GM12878 (cell line): ENCODE data around the gene NHS. TPM values are rescaled to one million over a fixed set of nuclear protein-coding genes. Genes with fewer than 3 reads are reported as not detected.

ENCODE experiments used
- ATAC-seq: fragments of 200-7000 bp; cut with Tn5 transposase; 3 replicates; pipeline ENCODE4 v1.9.1; 2020; ENCODE audit warnings: mild to moderate bottlenecking, moderate library complexity
- BruUV-seq: library from RNA; stranded (reverse); fragments of 400-500 nt; replicated peaks from 2 replicates; lab custom pipeline; 2021; lab: Mats Ljungman, UMichigan
- CTCF ChIA-PET: fragments of 300-600 bp; sonication (Branson Sonifier 250); formaldehyde crosslinking; extraction: SDS; loops from one replicate; lab custom pipeline; 2021; ENCODE audit warnings: inconsistent platforms; lab: Yijun Ruan, JAX
- POLR2A ChIA-PET: fragments of 350-600 bp; formaldehyde crosslinking; extraction: SDS; loops from one replicate; lab custom pipeline; 2021; ENCODE audit warnings: inconsistent platforms; lab: Charles Lee
- RAD21 ChIA-PET: fragments of 300-600 bp; sonication (Branson Sonifier 250); formaldehyde crosslinking; loops from one replicate; lab custom pipeline; 2023; ENCODE audit warnings: antibody characterized with exemption; ENCODE audit not compliant: unreplicated experiment; lab: Charles Lee
- SMC1A ChIA-PET: fragments of 300-600 bp; sonication (Branson Sonifier 250); formaldehyde crosslinking; loops from one replicate; lab custom pipeline; 2023; ENCODE audit not compliant: unreplicated experiment, uncharacterized antibody; lab: Charles Lee
- DNase-seq: peaks from one replicate; pipeline ENCODE4 v3.0.0-alpha.2; 2011; ENCODE audit warnings: low read depth, low spot score
- FAIRE-seq: peaks from 3 replicates; lab custom pipeline; 2011; peaks lifted over from hg19 to GRCh38; lab: Jason Lieb, UNC
- H2AFZ ChIP-seq: 2 replicates; pipeline ENCODE4 v1.6.0; 2011; ENCODE audit warnings: low read depth, low read length, control low read depth; ENCODE audit not compliant: control insufficient read depth
- H3K27ac ChIP-seq: 2 replicates; pipeline ENCODE4 v1.5.1; 2011; ENCODE audit warnings: control low read depth; ENCODE audit not compliant: control insufficient read depth, insufficient read depth
- H3K27me3 ChIP-seq, 2 experiments: replicated peaks in 1 of 2; 2 replicates each; pipeline versions ENCODE4 v1.6.0 to v1.6.1; 2011; ENCODE audit warnings: low read length in 1 of 2; ENCODE audit not compliant: control insufficient read depth in 2 of 2, insufficient read depth in 2 of 2
- H3K36me3 ChIP-seq, 2 experiments: 2 replicates each; pipeline ENCODE4 v1.5.1; 2011; ENCODE audit warnings: low read length in 1 of 2; ENCODE audit not compliant: control insufficient read depth in 2 of 2, insufficient read depth in 2 of 2
- H3K4me1 ChIP-seq: 2 replicates; pipeline ENCODE4 v1.6.1; 2011; ENCODE audit warnings: mild to moderate bottlenecking, low read length, moderate library complexity, mixed read lengths; ENCODE audit not compliant: control insufficient read depth, insufficient read depth
- H3K4me2 ChIP-seq: 2 replicates; pipeline ENCODE4 v1.6.0; 2011; ENCODE audit warnings: control low read depth; ENCODE audit not compliant: control insufficient read depth, insufficient read depth
- H3K4me3 ChIP-seq: fragments of 200-600 bp; sonication (generic); 2 replicates; pipeline ENCODE4 v1.5.1; 2016
- H3K79me2 ChIP-seq: 2 replicates; pipeline ENCODE4 v1.6.0; 2011; ENCODE audit warnings: low read length; ENCODE audit not compliant: control insufficient read depth, insufficient read depth
- H3K9ac ChIP-seq: 2 replicates; pipeline ENCODE4 v1.8.0; 2011; ENCODE audit warnings: low read length, control low read depth, mixed read lengths; ENCODE audit not compliant: control insufficient read depth, insufficient read depth
- H3K9me3 ChIP-seq: replicated peaks from 3 replicates; pipeline ENCODE4 v1.5.1; 2011; ENCODE audit warnings: mild to moderate bottlenecking, low read length; ENCODE audit not compliant: control insufficient read depth, insufficient read depth
- H4K20me1 ChIP-seq: 2 replicates; pipeline ENCODE4 v1.6.0; 2011; ENCODE audit not compliant: control insufficient read depth, insufficient read depth
- CBX5 ChIP-seq: sonication (generic); IDR thresholded peaks from 2 replicates; pipeline ENCODE4 v1.6.1; 2016; ENCODE audit warnings: low read depth, moderate library complexity, mild to moderate bottlenecking, inconsistent platforms
- CREB1 ChIP-seq: IDR thresholded peaks from 2 replicates; pipeline ENCODE4 v1.6.1; 2012; ENCODE audit warnings: low read depth, mild to moderate bottlenecking, inconsistent platforms
- EGR1 ChIP-seq, 2 experiments: IDR thresholded peaks; 1 replicate in 1 of 2; 2 replicates in 1 of 2; pipeline ENCODE4 v1.6.1; 2011 to 2012; ENCODE audit warnings: low read depth in 2 of 2, low read length in 2 of 2, borderline replicate concordance in 1 of 2, mild to moderate bottlenecking in 1 of 2, moderate library complexity in 1 of 2
- PAX8 ChIP-seq: fragments of 450-650 bp; IDR thresholded peaks from 2 replicates; pipeline ENCODE4 v1.6.1; 2017; ENCODE audit warnings: mild to moderate bottlenecking, moderate library complexity
- SIX5 ChIP-seq: IDR thresholded peaks from 2 replicates; pipeline ENCODE4 v1.6.1; 2011; ENCODE audit warnings: mild to moderate bottlenecking, low read depth, low read length, moderate library complexity; ENCODE audit not compliant: severe bottlenecking
- SMAD5 ChIP-seq: IDR thresholded peaks from 2 replicates; pipeline ENCODE4 v1.6.1; 2016; ENCODE audit warnings: antibody characterized with exemption, low read depth
- STAT1 ChIP-seq: fragments of 450-650 bp; conservative IDR thresholded peaks from 2 replicates; pipeline ENCODE4 v1.6.1; 2014; ENCODE audit warnings: antibody characterized with exemption, mild to moderate bottlenecking
- STAT3 ChIP-seq: IDR thresholded peaks from 2 replicates; pipeline ENCODE4 v1.6.1; 2011; ENCODE audit warnings: low read depth, low read length, improper control_type of control experiment
- WRNIP1 ChIP-seq: IDR thresholded peaks from 2 replicates; pipeline ENCODE4 v1.6.1; 2011; ENCODE audit warnings: low read depth, low read length, improper control_type of control experiment, borderline replicate concordance
- WGBS: methylation state at CpG from one replicate; pipeline ENCODE4 v1.1.6; 2016; ENCODE audit warnings: low lambda C conversion rate; ENCODE audit not compliant: insufficient replicate concordance, insufficient coverage; ENCODE audit errors: missing lambda C conversion rate; 5-methylcytosine and 5-hydroxymethylcytosine counted together
- in situ Hi-C: fragments of 300-500 bp; cut with MboI; formaldehyde crosslinking; loops from 9 replicates; pipeline ENCODE4 v1.14.3; 2018; ENCODE audit warnings: mixed read lengths
- intact Hi-C: fragments of 100-400 bp; cut with micrococcal nuclease; formaldehyde crosslinking; loops from one replicate; pipeline ENCODE4 v1.14.2; 2022; ENCODE audit not compliant: unreplicated experiment
- polyA plus RNA-seq, 11 experiments: library from polyadenylated mRNA; depleted of rRNA in 4 of 11; unstranded in 6 of 11; stranded (reverse) in 5 of 11; fragments of >200 nt; fragmentation: Nextera tagmentation in 4 of 11; fragmentation: Illumina TruSeq in 1 of 11; extraction: Ambion mirVana in 4 of 11; extraction: Trizol in 1 of 11; gene quantifications; 1 replicate in 1 of 11; 2 replicates in 10 of 11; pipeline versions ENCODE4 v1.2.1 to v1.2.3, GENCODE V29; 2011 to 2016; ENCODE audit warnings: inconsistent platforms in 2 of 11, missing spikeins in 2 of 11, low read depth in 1 of 11
- total RNA-seq, 4 experiments: library from RNA; depleted of rRNA in 3 of 4; stranded (reverse); fragments of >200 nt in 3 of 4; fragmentation: Illumina TruSeq in 1 of 4; extraction: Trizol in 1 of 4; gene quantifications; 2 replicates each; pipeline versions ENCODE4 v1.2.1 to v1.2.3, GENCODE V29; 2013 to 2021
- TF ChIP-seq, protein P1 (sequence below): fragments of 150-350 bp; IDR thresholded peaks from 2 replicates; pipeline ENCODE4 v1.6.1; 2016; ENCODE audit warnings: low read depth, low read length
- TF ChIP-seq, protein P2 (sequence below): fragments of 450-650 bp; conservative IDR thresholded peaks from 2 replicates; pipeline ENCODE4 v1.6.1; 2017; ENCODE audit warnings: mild to moderate bottlenecking, moderate library complexity
- TF ChIP-seq, protein P3 (sequence below): fragments of 450-650 bp; IDR thresholded peaks from 2 replicates; pipeline ENCODE4 v1.6.1; 2014; ENCODE audit warnings: mild to moderate bottlenecking
- TF ChIP-seq, protein P4 (sequence below): IDR thresholded peaks from 2 replicates; pipeline ENCODE4 v1.6.1; 2011; ENCODE audit warnings: low read depth, low read length, improper control_type of control experiment, borderline replicate concordance

NHS gene
- total and polyA plus RNA-seq, 10 of the 15 experiments (the other 5 are each of a cell fraction or from before 2014, with no cell fraction given): under 0.01 to 0.07 (median 0.03) TPM; not detected in 7

DNA sequence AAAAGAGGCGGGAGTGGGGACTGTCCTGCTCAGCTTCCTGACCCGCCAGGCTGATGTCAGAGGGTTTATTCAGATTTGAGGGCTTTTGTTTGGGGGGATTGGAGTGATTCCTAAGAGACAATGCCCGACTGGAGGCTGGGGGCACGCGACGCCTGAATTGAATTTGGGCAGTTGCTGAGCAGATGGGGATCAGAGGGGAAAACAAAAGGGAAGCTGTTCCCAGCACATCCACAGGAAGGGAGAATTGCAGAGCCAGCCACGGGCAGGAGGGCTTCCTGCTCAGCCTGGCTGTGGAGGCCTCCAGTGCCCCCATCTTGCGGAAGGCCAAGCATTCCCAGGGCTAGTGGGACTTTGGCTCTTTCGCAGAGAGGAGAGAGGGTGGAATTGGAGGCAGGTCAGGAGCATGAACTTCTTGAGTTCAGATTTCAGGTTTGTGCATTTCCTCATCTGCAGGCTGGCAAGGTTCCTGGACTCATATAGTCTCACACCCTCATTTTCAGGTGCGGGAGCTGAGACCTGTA lies 162.8 kb downstream of the NHS start:
- Histone ChIP-seq H4K20me1 (no peaks in the 10 kb centered on the region), H3K4me1 (no peaks in the 10 kb centered on the region), H3K36me3 (no peaks in the 10 kb centered on the region), H2AFZ (no peak overlapping the region), H3K4me3 (no peak overlapping the region), H3K79me2 (no peaks in the 10 kb centered on the region), H3K27ac (no peak overlapping the region), H3K27me3 (no peaks in the 10 kb centered on the region; a peak in 1 of 4 replicates)
- RAD21 ChIA-PET: no interaction called here
- intact Hi-C loops: no loop called here
- SMC1A ChIA-PET: no interaction called here
- CTCF ChIA-PET: interaction anchor here (0.7 to 1.0 kb wide), 2 partner anchors 53 to 379 kb away, joined by 3 to 4 read pairs; no protein-coding TSS in a partner anchor
- FAIRE-seq: no peak
- no peak for DNase-seq
- no peak for ATAC-seq
- in situ Hi-C loops: no loop called here
- no TSS peak for BruUV-seq
- no peak for TF ChIP-seq SMAD5
- TF ChIP-seq, protein P1, sequence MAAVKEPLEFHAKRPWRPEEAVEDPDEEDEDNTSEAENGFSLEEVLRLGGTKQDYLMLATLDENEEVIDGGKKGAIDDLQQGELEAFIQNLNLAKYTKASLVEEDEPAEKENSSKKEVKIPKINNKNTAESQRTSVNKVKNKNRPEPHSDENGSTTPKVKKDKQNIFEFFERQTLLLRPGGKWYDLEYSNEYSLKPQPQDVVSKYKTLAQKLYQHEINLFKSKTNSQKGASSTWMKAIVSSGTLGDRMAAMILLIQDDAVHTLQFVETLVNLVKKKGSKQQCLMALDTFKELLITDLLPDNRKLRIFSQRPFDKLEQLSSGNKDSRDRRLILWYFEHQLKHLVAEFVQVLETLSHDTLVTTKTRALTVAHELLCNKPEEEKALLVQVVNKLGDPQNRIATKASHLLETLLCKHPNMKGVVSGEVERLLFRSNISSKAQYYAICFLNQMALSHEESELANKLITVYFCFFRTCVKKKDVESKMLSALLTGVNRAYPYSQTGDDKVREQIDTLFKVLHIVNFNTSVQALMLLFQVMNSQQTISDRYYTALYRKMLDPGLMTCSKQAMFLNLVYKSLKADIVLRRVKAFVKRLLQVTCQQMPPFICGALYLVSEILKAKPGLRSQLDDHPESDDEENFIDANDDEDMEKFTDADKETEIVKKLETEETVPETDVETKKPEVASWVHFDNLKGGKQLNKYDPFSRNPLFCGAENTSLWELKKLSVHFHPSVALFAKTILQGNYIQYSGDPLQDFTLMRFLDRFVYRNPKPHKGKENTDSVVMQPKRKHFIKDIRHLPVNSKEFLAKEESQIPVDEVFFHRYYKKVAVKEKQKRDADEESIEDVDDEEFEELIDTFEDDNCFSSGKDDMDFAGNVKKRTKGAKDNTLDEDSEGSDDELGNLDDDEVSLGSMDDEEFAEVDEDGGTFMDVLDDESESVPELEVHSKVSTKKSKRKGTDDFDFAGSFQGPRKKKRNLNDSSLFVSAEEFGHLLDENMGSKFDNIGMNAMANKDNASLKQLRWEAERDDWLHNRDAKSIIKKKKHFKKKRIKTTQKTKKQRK: no peak
- no peak for TF ChIP-seq CREB1
- no peak for TF ChIP-seq SIX5
- TF ChIP-seq, protein P2, sequence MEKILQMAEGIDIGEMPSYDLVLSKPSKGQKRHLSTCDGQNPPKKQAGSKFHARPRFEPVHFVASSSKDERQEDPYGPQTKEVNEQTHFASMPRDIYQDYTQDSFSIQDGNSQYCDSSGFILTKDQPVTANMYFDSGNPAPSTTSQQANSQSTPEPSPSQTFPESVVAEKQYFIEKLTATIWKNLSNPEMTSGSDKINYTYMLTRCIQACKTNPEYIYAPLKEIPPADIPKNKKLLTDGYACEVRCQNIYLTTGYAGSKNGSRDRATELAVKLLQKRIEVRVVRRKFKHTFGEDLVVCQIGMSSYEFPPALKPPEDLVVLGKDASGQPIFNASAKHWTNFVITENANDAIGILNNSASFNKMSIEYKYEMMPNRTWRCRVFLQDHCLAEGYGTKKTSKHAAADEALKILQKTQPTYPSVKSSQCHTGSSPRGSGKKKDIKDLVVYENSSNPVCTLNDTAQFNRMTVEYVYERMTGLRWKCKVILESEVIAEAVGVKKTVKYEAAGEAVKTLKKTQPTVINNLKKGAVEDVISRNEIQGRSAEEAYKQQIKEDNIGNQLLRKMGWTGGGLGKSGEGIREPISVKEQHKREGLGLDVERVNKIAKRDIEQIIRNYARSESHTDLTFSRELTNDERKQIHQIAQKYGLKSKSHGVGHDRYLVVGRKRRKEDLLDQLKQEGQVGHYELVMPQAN: no peak
- TF ChIP-seq, protein P3, sequence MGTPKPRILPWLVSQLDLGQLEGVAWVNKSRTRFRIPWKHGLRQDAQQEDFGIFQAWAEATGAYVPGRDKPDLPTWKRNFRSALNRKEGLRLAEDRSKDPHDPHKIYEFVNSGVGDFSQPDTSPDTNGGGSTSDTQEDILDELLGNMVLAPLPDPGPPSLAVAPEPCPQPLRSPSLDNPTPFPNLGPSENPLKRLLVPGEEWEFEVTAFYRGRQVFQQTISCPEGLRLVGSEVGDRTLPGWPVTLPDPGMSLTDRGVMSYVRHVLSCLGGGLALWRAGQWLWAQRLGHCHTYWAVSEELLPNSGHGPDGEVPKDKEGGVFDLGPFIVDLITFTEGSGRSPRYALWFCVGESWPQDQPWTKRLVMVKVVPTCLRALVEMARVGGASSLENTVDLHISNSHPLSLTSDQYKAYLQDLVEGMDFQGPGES: no peak
- no peak for TF ChIP-seq PAX8
- TF ChIP-seq WRNIP1: no peak
- TF ChIP-seq, protein P4, sequence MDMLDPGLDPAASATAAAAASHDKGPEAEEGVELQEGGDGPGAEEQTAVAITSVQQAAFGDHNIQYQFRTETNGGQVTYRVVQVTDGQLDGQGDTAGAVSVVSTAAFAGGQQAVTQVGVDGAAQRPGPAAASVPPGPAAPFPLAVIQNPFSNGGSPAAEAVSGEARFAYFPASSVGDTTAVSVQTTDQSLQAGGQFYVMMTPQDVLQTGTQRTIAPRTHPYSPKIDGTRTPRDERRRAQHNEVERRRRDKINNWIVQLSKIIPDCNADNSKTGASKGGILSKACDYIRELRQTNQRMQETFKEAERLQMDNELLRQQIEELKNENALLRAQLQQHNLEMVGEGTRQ: no peak
- TF ChIP-seq CBX5: no peak
- no peak for TF ChIP-seq EGR1 (IDR thresholded peaks at IDR 0.05; ENCODE audit: borderline replicate concordance in 1 of 2, low read depth in 2 of 2, low read length in 2 of 2)
- TF ChIP-seq STAT1: no peak
- no peak for TF ChIP-seq STAT3
- TF ChIP-seq, all 136 proteins: peak for 0
- no peaks in the 10 kb centered on the region; the same call in 2 of the 3 replicates for H3K9me3 ChIP-seq
- POLR2A ChIA-PET: no interaction called here
- H3K9ac ChIP-seq: no peak overlapping the region
- 36% methylated on average over 10 of the region's 10 CpGs for WGBS
- H3K4me2 ChIP-seq: no peak overlapping the region
